GM19395 (cell line): ENCODE data around the gene MICAL3.
"Not testable (repeated sequence)": the region's sequence is repeated elsewhere in the genome, so short reads cannot be mapped to it uniquely, and the experiment has no call there.

ENCODE experiments used
- ATAC-seq: cut with Tn5 transposase; IDR thresholded peaks from one replicate; pipeline ENCODE4 v1.9.1; 2021; ENCODE audit warnings: mild to moderate bottlenecking, moderate library complexity; ENCODE audit not compliant: unreplicated experiment

Gene MICAL3

DNA sequence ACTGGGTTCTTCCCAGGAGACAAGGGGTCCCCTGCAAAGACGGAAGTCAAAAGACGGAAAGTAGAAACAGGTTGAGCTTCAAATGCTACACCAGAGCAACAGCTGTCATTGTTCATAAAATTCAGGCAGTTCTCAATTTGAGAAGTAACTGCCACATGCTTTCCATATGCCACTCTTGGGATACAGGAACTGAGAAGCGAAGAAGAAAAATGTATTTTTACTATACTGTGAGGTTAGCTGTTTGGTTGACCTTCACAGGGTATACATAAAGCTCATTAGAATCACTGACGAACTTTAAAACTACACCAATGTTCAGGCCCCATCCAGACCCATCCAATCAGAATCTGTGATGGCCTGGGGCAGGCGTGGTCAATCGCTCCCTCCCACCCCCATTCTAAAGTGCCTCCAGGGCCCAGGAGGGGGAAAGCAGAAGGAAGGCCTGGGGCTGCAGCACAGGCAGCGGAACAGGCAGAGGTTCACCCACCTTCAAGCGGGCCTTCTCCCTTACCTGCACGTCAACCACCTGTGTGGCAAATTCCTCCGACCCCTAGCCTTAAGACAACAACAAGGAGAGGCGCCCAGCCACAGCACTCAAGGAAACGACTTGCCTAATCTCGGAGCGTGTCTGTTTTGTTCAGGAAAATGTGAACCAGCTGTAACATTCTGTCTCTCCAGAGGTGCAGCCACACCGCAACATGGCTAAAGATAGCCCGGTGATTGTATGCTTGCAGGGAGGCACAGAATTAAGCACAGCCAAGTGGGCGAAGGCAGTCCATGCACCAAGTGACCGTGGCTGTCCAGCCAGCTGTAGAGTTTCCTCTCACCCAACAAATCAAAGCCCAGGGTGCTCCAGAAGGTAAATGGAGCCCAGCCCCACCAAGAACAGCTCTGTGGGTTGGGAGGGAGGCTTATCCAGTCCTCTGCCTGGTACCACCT lies 82.6 kb downstream of the MICAL3 start:
- ATAC-seq = no peak

DNA sequence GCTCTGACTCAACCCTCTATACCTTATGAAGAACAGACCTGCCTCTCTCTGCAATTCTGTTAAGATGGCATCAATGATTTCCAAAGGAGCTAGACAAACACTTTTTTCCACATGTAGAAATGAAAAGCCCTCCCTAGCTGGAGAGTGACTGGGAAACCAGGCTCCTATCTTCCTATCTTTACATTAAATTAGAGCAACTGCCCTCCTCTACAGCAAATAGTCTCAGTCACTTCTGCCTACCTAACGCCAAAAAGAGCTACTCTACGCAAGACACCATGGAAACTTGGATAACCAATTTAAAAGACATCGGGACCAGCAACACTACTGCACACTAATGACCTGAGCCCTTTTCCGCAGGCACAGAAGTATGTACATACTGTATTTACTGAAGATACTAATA lies 84.8 kb downstream of the MICAL3 start:
- ATAC-seq = no peak

GRCh38 chr22:17939011-17939410 lies 85.3 kb downstream of the MICAL3 start:
- ATAC-seq = no peak

DNA sequence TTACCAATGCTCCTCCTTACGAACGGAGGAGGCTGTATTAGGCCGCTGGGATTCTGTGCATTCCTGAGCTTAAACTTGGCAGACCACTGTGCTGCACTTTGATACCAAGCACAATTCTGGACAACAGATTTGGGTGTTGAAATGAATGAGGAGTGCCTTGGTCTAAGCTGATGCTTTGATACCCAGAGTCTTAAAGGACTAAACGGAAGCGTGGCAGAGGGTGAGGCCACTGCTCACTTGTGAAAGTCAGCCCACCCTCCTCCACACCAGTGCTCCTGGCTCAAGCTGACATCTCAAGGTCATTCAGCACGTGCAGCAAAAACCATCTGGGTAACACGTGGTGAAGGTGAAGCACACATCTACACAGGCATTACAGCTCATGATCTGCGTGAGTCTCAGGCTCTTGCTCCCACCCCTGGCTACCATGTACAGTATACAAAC lies 85.9 kb downstream of the MICAL3 start:
- no peak for ATAC-seq

DNA sequence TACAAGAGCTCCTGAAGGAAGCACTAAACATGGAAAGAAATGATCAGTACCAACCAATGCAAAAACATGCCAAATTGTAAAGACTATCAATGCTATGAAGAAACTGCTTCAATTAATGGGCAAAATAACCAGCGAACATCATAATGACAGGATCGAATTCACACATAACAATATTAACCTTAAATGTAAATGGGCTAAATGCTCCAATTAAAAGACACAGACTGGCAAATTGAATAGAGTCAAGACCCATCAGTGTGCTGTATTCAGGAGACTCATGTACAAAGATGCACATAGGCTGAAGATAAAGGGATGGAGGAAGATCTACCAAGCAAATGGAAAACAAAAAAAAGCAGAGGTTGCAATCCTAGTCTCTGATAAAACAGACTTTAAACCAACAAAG lies 91.9 kb downstream of the MICAL3 start:
- not testable (repeated sequence) for ATAC-seq

GRCh38 chr22:17931400-17931825 lies 92.9 kb downstream of the MICAL3 start:
- ATAC-seq = no peak

DNA sequence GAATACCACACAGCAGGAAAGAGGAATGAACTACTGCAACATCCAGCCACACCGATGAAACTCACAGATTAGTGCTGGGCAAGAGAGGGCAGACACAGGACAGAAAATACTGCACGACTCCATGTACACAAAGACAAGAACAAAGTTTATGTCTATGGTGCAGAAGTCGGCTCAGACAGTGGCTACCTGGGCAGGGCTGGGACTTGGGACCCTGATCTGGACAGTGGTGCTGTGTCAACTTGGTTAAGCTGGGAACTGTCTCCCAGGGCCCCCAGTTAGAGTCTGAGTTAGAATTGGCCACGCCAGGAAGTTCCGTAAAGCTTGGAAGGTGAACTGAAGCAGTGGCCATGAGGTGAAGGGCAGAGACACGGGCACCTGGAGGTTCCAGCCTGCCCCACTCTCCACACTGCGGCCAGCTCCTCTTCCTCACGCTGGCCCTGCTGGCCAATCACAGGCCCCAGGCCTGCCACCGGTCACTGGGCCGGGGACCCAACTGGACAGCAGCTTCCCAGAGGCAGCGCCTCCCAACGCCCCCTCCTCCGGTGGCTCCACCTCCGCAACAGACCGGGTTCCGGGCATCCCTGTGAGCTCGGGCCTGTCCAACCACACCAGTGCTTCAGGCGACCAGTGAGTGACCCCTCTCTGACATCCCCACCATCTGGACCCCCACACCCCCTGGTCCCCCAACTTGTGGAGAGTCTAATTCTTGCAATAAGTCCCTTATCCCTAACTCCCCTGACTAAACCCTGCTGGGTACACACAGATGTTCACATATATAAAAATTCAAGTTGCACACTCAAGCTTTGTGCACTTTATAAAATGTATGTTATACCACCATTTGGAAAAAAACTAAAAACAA lies 93.7 kb downstream of the MICAL3 start:
- ATAC-seq = no peak

DNA sequence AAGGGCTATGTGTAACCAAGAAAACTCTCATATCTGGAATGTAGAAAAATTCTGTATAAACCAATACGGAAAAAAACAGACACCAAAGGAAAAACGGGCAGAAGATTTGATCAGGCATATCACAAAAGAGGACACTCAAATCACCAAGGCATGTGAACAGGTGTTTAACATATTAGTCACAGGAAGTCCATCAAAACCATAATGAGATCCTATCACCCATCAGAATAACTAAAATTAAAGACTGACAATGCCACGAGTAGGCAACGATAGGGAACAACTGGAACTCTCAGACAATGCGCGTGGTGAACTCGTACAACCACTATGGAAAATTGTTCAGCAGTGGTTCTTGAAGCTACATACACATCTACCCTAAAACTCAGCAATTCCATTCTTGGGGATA lies 94.5 kb downstream of the MICAL3 start:
- no peak for ATAC-seq

DNA sequence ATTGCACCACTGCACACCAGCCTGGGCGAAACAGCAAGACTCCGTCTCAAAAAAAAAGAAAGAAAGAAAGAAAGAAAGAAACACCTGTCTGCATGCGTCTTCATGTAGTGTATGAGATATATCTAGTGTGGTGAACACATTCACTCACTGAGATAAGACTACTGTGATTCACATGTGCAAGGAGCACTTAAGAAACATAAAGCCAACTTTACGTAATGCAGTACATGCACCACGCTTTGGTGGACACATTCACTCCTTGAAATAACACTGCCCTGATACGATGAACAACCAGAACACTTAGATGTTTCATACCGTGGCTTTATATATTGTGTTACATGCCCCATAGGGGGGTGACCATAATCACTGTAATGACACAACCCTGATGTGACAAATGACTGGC lies 96.0 kb downstream of the MICAL3 start:
- no peak for ATAC-seq

DNA sequence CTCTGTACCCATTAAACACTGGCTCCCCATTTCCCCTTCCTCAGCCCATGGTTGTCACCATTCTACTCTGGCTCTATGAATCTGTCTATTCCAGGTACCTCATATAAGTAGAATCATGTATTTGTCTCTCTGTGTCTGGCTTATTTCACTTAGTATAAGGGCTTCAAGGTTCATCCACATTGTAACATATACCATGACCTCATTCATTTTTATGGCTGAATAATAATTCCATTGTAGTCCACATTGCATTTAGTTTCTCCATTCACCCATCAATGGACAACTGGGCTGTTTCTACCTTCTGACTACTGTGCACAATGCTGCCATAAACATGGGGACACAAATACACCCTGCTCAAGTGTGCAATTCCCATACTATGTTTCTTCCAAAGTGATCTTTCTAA lies 97.3 kb downstream of the MICAL3 start:
- no peak for ATAC-seq

DNA sequence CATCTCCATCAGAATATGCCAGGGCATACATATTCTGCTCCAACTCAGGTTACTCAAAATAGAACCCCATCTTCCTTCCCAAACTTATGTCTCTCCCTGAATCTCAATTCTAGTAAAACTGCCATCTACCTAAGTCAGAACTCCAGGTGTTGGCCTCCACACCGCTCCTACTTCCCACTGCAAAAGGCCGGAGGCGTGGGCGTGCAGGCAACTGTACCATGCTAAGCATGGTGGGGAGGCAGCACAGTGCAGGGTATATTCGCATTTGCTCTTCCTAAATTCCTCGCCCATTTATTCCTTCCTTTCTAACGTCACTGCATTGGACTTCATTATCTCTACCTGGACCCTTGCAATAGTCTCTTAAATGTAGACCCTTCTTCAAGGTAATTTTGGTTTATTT lies 97.8 kb downstream of the MICAL3 start:
- no peak for ATAC-seq

- ATAC-seq = no peak
These were observed 98.9 kb downstream of the MICAL3 start for GRCh38 chr22:17925431-17925841.

- ATAC-seq = no peak
These were observed 99.5 kb downstream of the MICAL3 start for GRCh38 chr22:17924735-17925364.

DNA sequence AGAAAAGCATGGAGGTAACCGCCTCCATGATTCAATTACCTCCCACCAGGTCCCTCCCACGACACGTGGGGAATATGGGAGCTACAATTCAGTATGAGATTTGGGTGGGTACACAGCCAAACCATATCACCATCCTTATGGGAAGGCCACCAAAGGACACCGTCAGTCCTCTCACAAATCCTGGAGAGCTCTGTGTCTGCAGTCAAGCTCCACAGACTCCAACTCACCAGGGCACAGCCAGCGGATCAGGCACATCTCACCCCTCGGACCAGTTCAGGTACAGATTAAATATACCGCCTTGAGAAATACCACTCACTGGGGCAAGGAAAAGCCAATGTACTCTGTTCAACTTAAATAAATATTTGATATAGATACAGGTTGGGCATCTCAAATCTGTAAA lies 100.3 kb downstream of the MICAL3 start:
- no peak for ATAC-seq

DNA sequence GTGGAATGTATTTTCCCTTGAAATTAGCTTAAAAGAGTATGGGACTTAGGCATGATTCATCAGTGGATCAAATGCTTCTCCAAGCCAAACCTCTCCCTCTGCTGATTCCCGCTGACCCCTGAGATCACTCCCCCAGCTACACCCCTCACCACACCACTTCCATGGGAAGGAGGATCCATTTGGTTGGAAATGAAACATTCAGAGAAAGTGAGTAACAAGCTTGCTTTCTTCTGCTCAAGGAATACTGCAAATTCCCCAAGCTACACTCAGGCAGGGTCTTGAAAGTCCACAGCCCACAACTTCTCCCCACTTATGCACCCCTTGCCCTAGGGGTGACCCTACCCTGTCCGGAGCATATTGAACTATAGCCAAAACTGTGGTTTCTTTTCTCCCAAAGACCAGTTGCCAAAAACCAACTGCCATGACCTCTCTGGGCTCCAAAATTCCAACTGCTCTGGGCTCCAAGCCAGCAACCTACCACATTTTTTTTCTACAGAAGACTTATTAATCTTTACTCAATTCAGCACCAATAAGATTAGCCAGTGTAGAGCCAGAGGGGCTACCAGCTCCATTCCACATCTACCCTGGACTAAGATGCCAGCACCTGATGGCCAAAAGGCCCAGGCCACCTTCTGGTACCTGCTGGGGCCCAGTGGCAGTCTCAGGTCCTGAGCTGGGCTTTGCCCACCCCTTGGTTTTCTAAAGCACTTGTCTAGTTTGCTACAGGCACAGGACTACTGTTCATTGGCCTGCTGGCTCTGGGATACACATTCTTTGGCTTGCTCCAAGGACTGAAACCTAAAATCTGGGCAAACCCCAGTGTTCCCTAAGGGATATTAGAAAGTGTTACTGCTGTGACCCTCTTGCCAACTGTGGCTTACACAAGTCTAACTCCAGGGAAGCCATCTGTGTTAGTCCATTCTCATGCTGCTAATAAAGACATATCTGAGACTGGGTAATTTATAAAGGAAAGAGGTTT lies 101.1 kb downstream of the MICAL3 start:
- no peak for ATAC-seq

- ATAC-seq = no peak
These were observed 102.2 kb downstream of the MICAL3 start for GRCh38 chr22:17921871-17922821.

DNA sequence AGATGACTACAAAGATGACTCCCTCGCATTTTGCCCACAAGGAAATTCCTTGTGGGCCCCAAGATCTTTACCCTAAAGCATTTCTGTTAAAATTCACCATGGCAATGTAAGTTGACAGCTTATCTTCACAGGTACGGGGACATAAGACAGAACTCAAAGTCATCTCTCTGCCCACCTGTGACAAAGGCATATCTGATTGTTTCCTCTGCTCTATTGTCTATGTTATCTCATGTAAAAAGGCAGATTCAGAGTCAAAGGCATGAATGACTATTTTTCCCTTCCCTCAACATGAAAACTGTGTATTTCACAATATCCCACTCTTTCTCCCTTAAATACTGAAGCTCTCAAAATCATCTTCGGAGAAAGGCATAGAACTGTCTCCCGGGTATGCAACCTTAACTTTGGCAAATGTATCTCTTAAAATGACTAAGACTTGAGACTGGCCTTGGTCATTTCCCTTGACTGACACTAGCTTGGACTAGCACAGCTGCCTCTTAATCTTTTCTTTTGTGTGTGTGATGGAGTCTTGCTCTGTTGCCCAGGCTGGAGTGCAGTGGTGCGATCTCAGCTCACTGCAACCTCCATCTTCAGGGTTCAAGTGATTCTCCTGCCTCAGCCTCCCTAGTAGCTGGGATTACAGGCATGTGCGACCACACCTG lies 103.2 kb downstream of the MICAL3 start:
- no peak for ATAC-seq

GRCh38 chr22:17920145-17920605 lies 104.2 kb downstream of the MICAL3 start:
- no peak for ATAC-seq
